ENCODE measurements around the gene TLK2.
A peak's percentile ranks its signal among the peaks of the same experiment; 100 is the strongest.

Gene TLK2

DNA sequence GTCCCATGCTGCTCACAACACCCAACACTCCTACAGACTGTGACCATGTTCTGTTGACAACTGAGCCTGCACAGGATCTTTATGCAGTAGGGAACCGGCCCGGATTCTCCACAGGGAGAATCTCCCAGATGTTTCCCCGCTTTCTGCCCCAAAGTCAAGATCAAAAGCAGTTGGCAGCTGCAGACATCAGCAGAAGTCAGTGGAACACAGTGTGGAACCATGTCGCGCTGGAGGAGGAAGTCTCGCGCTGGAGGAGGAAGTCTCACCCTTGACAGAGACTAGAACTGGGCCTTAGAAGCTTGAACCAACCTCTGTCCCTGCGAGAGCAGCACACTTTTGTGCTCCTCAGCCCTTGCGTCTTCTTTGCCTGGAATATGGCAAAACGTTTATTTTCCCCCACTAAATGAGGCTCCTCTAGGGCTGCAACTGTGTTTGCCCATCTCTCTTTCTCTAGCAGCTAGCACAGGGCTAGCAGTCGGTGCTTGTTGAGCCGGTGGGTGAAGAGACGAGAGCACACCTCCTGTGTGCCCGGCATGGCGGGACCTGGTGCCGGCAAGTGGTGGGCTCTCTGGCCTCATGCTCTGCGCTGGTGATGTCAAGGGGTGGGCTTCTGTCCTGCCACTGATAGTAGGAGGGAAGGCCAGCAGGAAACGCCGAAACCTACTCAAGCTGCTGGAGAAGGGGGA is 146.7 kb downstream of the TLK2 start:
- no peak overlapping the region for H3K4me3 ChIP-seq (replicated peaks in 1 of 2; ENCODE audit: low read depth in 2 of 2, low read length in 2 of 2)
- no peak for DNase-seq (ENCODE audit: low read depth in 2 of 2)
- TF ChIP-seq, protein P1, sequence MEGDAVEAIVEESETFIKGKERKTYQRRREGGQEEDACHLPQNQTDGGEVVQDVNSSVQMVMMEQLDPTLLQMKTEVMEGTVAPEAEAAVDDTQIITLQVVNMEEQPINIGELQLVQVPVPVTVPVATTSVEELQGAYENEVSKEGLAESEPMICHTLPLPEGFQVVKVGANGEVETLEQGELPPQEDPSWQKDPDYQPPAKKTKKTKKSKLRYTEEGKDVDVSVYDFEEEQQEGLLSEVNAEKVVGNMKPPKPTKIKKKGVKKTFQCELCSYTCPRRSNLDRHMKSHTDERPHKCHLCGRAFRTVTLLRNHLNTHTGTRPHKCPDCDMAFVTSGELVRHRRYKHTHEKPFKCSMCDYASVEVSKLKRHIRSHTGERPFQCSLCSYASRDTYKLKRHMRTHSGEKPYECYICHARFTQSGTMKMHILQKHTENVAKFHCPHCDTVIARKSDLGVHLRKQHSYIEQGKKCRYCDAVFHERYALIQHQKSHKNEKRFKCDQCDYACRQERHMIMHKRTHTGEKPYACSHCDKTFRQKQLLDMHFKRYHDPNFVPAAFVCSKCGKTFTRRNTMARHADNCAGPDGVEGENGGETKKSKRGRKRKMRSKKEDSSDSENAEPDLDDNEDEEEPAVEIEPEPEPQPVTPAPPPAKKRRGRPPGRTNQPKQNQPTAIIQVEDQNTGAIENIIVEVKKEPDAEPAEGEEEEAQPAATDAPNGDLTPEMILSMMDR (IDR thresholded peaks at IDR 0.05; ENCODE audit: low read depth, low read length): no peak

DNA sequence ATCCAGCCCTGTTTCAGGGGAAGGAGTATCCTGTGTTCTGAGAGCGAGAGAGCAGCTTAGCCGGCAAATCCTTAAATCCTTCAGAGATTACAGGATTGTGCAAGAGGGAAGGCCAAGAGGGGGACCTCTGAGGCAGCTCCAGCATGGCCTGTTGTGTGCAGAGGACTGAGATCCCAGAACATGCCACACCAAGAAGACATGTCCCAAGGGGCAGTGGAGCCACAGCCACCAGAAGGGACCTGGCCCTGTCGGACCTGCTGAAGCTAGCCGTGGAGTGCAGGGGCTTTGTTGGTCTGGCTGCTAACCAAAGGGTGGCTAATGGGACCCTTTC is 147.2 kb downstream of the TLK2 start:
- no peak overlapping the region for H3K4me3 ChIP-seq (replicated peaks in 1 of 2; ENCODE audit: low read depth in 2 of 2, low read length in 2 of 2)
- peak in 1 of 2 donors; percentile 39 for DNase-seq (ENCODE audit: low read depth in 2 of 2)
- TF ChIP-seq, protein P1 (IDR thresholded peaks at IDR 0.05; ENCODE audit: low read depth, low read length): no peak

DNA sequence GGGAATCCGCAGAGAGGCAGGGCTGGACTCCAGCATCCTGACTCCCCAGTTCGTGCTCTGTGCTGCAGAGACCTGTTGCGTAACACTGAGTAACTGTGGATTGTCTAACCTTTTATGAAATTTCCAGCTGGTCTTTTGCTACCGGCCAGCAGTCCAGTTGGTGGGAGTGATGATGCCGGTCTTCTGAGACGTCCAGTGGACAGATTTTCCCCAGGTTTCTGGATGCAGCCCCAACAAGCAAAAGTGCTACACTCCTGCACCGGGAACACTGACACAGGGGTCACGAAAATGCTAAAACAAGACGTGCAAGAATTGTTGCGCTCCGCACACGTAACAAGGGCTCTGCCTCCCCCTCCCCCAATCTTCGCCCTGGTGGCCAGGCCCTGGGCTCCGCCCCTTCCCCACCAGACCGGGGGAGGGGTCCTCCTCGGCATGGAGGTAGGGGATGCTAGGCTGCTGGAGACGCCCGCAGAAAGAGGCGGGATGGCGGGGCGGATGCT is 148.1 kb downstream of the TLK2 start:
- DNase-seq (ENCODE audit: low read depth in 2 of 2): peak; percentile 91 to 94
- TF ChIP-seq, protein P1 (IDR thresholded peaks at IDR 0.05; ENCODE audit: low read depth, low read length): no peak
- H3K4me3 ChIP-seq (replicated peaks in 1 of 2; ENCODE audit: low read depth in 2 of 2, low read length in 2 of 2): peak overlapping the region; percentile 74 to 78

DNA sequence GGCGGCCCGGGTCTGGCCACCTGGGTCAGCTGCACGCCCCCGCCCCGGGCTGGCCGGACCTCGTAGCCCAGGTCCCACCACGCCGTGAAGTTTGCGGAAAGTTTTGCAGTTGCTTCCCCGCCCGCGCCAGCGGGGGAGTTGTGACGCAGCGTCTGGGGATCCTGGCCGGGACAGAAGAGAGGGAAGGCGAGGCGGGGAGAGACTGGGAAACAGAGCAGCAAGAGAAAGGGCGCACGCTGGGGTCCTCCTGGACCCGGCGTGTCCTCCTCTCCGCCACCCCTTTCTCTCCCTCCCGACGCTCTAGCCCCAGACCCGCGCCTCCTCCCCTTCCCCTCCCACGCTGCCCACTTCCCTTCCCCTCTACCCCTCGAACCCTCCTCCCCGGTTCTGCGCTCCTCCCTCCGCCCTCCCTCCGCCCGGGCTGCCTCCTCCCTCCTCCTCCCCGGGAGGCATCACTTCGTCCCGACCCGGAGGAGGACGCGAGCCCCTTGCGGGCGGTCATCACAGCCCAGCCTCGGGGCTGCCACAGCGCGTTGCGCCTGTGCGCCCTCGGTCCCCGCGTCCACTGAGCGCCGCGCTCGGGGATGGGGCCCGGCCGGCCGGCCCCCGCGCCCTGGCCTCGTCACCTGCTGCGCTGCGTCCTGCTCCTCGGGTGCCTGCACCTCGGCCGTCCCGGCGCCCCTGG is 148.7 kb downstream of the TLK2 start, which contains the start of gene MRC2:
Gene MRC2, plus strand, starts transcription at position 452 of the 685 bp plus-strand sequence. Its CDS starts 133 bp downstream, at position 585.
- peak within 1 kb of the TSS; percentile 74 to 78 for H3K4me3 ChIP-seq (replicated peaks in 1 of 2; ENCODE audit: low read depth in 2 of 2, low read length in 2 of 2)
- TF ChIP-seq, protein P1 (IDR thresholded peaks at IDR 0.05; ENCODE audit: low read depth, low read length): no peak
- peak; percentile 85 to 86 for DNase-seq (ENCODE audit: low read depth in 2 of 2)

DNA sequence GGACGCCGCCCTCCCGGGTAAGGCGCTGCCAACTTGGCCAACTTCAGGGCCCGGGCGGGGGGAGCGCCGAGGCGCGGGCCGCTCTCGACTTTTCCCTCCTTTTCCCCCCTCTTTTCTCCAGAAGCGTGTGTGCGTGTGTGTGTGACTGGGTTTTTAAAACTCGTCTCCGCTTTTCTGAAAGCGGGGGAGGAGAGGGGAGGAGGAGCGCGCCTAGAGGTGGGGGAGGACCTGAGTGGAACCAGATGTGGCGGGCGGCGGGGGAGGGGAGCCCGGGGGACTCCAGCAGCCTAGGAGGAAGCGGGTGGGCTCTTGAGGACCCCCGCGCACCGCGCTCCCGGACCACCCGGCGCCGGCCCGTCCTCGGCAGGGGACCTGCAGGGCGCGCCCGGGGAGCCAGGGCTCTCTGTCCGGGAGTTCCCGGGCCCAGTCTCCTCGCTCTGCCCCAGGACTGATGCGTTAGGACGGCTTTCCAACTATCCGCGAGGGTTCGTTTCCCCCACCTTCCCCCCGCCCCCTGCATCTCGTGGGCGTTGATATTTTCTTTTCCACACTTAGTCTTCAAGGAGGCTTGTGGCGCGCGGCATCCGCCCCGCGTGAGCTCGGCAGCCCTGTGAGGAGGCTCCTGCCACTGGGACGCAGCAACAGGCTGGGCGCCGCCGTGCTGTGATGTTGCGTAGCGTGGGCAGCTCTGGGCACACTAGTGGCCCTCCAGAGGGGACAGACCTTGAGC is 149.4 kb downstream of the TLK2 start:
- TF ChIP-seq, protein P1 (IDR thresholded peaks at IDR 0.05; ENCODE audit: low read depth, low read length): no peak
- peak; percentile 77 to 84 for DNase-seq (ENCODE audit: low read depth in 2 of 2)
- peak overlapping the region; percentile 74 to 78 for H3K4me3 ChIP-seq (replicated peaks in 1 of 2; ENCODE audit: low read depth in 2 of 2, low read length in 2 of 2)

DNA sequence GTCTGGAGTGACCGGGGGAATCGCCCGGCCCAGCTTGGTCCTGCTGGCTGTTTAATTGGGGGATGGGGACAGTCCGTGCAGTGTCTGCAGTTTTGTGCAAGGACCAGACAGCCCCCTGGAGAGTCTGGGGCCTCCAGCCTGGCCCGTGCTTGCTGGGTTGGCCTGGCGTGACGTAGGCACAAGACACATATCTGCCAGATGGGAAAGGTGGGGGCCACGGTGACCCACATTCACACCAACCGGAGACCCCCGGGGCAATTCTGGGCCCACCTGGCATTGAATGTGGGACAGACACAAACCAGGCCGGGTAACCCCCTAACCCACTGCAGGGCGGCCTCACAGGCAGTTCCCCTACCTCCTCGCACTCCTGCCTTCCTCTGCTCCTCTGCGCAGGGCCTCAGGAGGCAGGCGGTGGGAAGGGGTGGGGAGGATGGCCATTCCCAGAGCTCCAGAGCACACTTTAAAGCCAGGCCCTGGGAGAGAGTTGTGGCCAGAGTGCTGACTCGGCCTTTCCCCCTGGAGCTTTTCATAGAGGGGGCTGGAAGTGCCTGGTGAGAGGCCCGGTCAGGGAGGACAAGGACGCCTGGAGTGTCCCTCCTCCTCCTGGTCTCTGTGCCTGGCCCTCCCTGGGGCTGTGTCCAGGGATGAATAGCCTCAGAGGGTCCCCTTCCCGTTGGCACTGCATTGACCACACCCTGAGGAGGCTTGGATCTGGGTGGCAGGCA is 150.4 kb downstream of the TLK2 start:
- TF ChIP-seq, protein P1 (IDR thresholded peaks at IDR 0.05; ENCODE audit: low read depth, low read length): no peak
- DNase-seq (ENCODE audit: low read depth in 2 of 2): peak; percentile 43 to 64

More for the DNA sequence above, 150.4 kb downstream of the TLK2 start:
- peak overlapping the region; percentile 74 to 78 for H3K4me3 ChIP-seq (replicated peaks in 1 of 2; ENCODE audit: low read depth in 2 of 2, low read length in 2 of 2)
